Mucosa of descending colon (tissue), 3 donors: ENCODE results near the gene KIF3C. TPM values are rescaled to one million over a fixed set of nuclear protein-coding genes. Genes with fewer than 3 reads are reported as not detected.
A peak's percentile ranks its signal among the peaks of the same experiment; 100 is the strongest.
"Not testable (repeated sequence)": the region's sequence is repeated elsewhere in the genome, so short reads cannot be mapped to it uniquely, and the experiment has no call there.

Experiments used
- ATAC-seq: fragments of 200-7000 bp; cut with Tn5 transposase; one replicate; pipeline ENCODE4 v1.9.1; 2020; ENCODE audit warnings: mild to moderate bottlenecking, moderate library complexity
- DNase-seq, 3 donors: peaks; one replicate each; pipeline ENCODE4 v3.0.0-alpha.2; 2020
- H3K36me3 ChIP-seq: fragments of 200-600 bp; one replicate; pipeline ENCODE4 v1.8.0; 2021; ENCODE audit warnings: low read depth, mild to moderate bottlenecking
- H3K4me1 ChIP-seq: fragments of 200-600 bp; one replicate; pipeline ENCODE4 v1.8.0; 2021; ENCODE audit warnings: low read depth, mild to moderate bottlenecking
- H3K4me3 ChIP-seq: fragments of 200-600 bp; one replicate; pipeline ENCODE4 v1.8.0; 2021; ENCODE audit warnings: mild to moderate bottlenecking
- H3K9me3 ChIP-seq: fragments of 200-600 bp; one replicate; pipeline ENCODE4 v1.8.0; 2021; ENCODE audit warnings: mild to moderate bottlenecking
- CTCF ChIP-seq: fragments of 200-600 bp; IDR thresholded peaks from one replicate; pipeline ENCODE4 v1.8.0; 2022; ENCODE audit warnings: antibody characterized with exemption, mild to moderate bottlenecking
- intact Hi-C, 2 donors: fragments of 100-400 bp; cut with DNase I in 1 of 2; cut with micrococcal nuclease in 1 of 2; formaldehyde crosslinking; loops; one replicate each; pipeline versions ENCODE4 v1.11.0 to v1.11.1; 2022; cut with DNase I, micrococcal nuclease
- total RNA-seq, 3 donors: library from RNA; stranded (reverse); fragmentation: NEBNext Ultra II Directional in 2 of 3; extraction: Animal tissue kit (Norgen Biotek cat#: 25700) in 2 of 3; gene quantifications; one replicate each; pipeline versions ENCODE4 v1.2.1 to v1.2.4, GENCODE V29; 2021 to 2023
- donor health status: DM: no; HTN: no; CAD: no; lungs with moderate emphysema.
- donor health status: DM: no; HTN: no; CAD: no.
- donor health status: DM: no; HTN: yes; CAD: no.

KIF3C gene
- total RNA-seq, 3 donors from 2014 or later, result 1.7 to 14.9 (median 3.3) TPM

GRCh38 chr2:25971596-25971995 lies 10.7 kb downstream of the KIF3C start:
- Histone ChIP-seq H3K4me3 (no peak overlapping the region), H3K36me3 (no peaks in the 10 kb centered on the region)
- DNase-seq, result no peak

GRCh38 chr2:25966531-25967270 lies 15.6 kb downstream of the KIF3C start:
- H3K4me1 ChIP-seq, result no peaks in the 10 kb centered on the region
- H3K4me3 ChIP-seq, result no peak overlapping the region
- ATAC-seq, result no peak
- TF ChIP-seq CTCF, result no peak
- no peaks in the 10 kb centered on the region for H3K9me3 ChIP-seq
- DNase-seq, result no peak
- intact Hi-C loops, result no loop called here
- no peaks in the 10 kb centered on the region for H3K36me3 ChIP-seq

More at GRCh38 chr2:25971596-25971995, 10.7 kb downstream of the KIF3C start:
- no peak for ATAC-seq
- no peak for TF ChIP-seq CTCF
- H3K4me1 ChIP-seq, result no peaks in the 10 kb centered on the region
- intact Hi-C loops, result no loop called here
- no peaks in the 10 kb centered on the region for H3K9me3 ChIP-seq

- H3K4me3 ChIP-seq, result no peak overlapping the region
- no peaks in the 10 kb centered on the region for H3K9me3 ChIP-seq
- ATAC-seq (no peak), DNase-seq (no peak)
- H3K4me1 ChIP-seq, result no peaks in the 10 kb centered on the region
- TF ChIP-seq CTCF, result no peak
- H3K36me3 ChIP-seq, result no peaks in the 10 kb centered on the region
- intact Hi-C loops, result no loop called here
Measured at GRCh38 chr2:25964891-25965290, 17.4 kb downstream of the KIF3C start.

- no peaks in the 10 kb centered on the region for H3K36me3 ChIP-seq
- no peaks in the 10 kb centered on the region for H3K4me1 ChIP-seq
- intact Hi-C loops, result no loop called here
- DNase-seq (no peak), ATAC-seq (peak; percentile 40)
- TF ChIP-seq CTCF, result no peak
- no peaks in the 10 kb centered on the region for H3K9me3 ChIP-seq
- no peak overlapping the region for H3K4me3 ChIP-seq
Measured at GRCh38 chr2:25960920-25961319, 21.4 kb downstream of the KIF3C start.

GRCh38 chr2:25960396-25960795 lies 21.9 kb downstream of the KIF3C start:
- intact Hi-C loops, result no loop called here
- DNase-seq, result no peak
- ATAC-seq, result no peak
- no peaks in the 10 kb centered on the region for H3K36me3 ChIP-seq
- no peak for TF ChIP-seq CTCF
- no peaks in the 10 kb centered on the region for H3K4me1 ChIP-seq
- H3K4me3 ChIP-seq, result no peak overlapping the region
- H3K9me3 ChIP-seq, result no peaks in the 10 kb centered on the region

GRCh38 chr2:25958611-25959010 lies 23.7 kb downstream of the KIF3C start:
- ATAC-seq, H3K4me1 ChIP-seq, H3K9me3 ChIP-seq, H3K4me3 ChIP-seq, intact Hi-C loops, DNase-seq, H3K36me3 ChIP-seq: not testable (repeated sequence)
